Esophagus muscularis mucosa (tissue), 4 donors: ENCODE measurements around the gene SCNN1B. TPM values are rescaled to one million over a fixed set of nuclear protein-coding genes. Genes with fewer than 3 reads are reported as not detected.

Experiments used
- DNase-seq: peaks from one replicate; pipeline ENCODE4 v3.0.0-alpha.2; 2017; ENCODE audit errors: extremely low spot score
- H3K27ac ChIP-seq, 4 donors: fragments of 200-600 bp; sonication (generic); replicated peaks in 1 of 4; 1 replicate in 3 of 4; 2 replicates in 1 of 4; pipeline ENCODE4 v1.5.1; 2016 to 2019; ENCODE audit warnings: mild to moderate bottlenecking in 1 of 4
- H3K27me3 ChIP-seq, 4 donors: fragments of 200-600 bp; sonication (generic); one replicate each; pipeline versions ENCODE4 v1.5.1 to v1.6.0; 2016 to 2019
- H3K36me3 ChIP-seq, 4 donors: fragments of 200-600 bp; sonication (generic); one replicate each; pipeline ENCODE4 v1.5.1; 2016 to 2019
- H3K4me1 ChIP-seq, 4 donors: fragments of 200-600 bp; sonication (generic); one replicate each; pipeline ENCODE4 v1.5.1; 2016 to 2019
- H3K4me3 ChIP-seq, 4 donors: fragments of 200-600 bp; sonication (generic); 1 replicate in 2 of 4; 2 replicates in 2 of 4; pipeline ENCODE4 v1.5.1; 2016 to 2019; ENCODE audit warnings: mild to moderate bottlenecking in 4 of 4, moderate library complexity in 1 of 4
- H3K9me3 ChIP-seq, 4 donors: fragments of 200-600 bp; sonication (generic); 1 replicate in 3 of 4; 2 replicates in 1 of 4; pipeline ENCODE4 v1.5.1; 2016 to 2019
- EP300 ChIP-seq: sonication (generic); formaldehyde crosslinking; IDR thresholded peaks from one replicate; pipeline ENCODE4 v1.6.1; 2017; ENCODE audit warnings: antibody characterized with exemption
- POLR2A ChIP-seq: fragments of 450-650 bp; IDR thresholded peaks from one replicate; pipeline ENCODE4 v1.6.1; 2017; ENCODE audit warnings: antibody characterized with exemption, moderate library complexity, mild to moderate bottlenecking, low read depth
- POLR2AphosphoS5 ChIP-seq, 2 donors: sonication (generic); formaldehyde crosslinking; IDR thresholded peaks; one replicate each; pipeline ENCODE4 v1.6.1; 2017; ENCODE audit warnings: antibody characterized with exemption in 2 of 2
- WGBS: methylation state at CpG from one replicate; pipeline ENCODE4 v1.1.5; 2018; 5-methylcytosine and 5-hydroxymethylcytosine counted together
- intact Hi-C: fragments of 100-400 bp; cut with DNase I; formaldehyde crosslinking; loops from one replicate; pipeline ENCODE4 v1.15.1; 2023
- total RNA-seq, 4 donors: library from RNA; depleted of rRNA; stranded (reverse); fragments of >200 nt; gene quantifications; one replicate each; pipeline versions ENCODE4 v1.1.0 to v1.2.1, GENCODE V29; 2016
- TF ChIP-seq, protein P1 (sequence below), 3 experiments: fragments of 200-600 bp in 2 of 3; fragments of 450-650 bp in 1 of 3; sonication (generic) in 2 of 3; IDR thresholded peaks; one replicate each; pipeline ENCODE4 v1.5.1; 2017 to 2019; ENCODE audit warnings: antibody characterized with exemption in 3 of 3, mild to moderate bottlenecking in 2 of 3, moderate library complexity in 1 of 3

SCNN1B gene
- total RNA-seq, 4 donors from 2014 or later: 1.2 to 4.2 (median 4.0) TPM

DNA sequence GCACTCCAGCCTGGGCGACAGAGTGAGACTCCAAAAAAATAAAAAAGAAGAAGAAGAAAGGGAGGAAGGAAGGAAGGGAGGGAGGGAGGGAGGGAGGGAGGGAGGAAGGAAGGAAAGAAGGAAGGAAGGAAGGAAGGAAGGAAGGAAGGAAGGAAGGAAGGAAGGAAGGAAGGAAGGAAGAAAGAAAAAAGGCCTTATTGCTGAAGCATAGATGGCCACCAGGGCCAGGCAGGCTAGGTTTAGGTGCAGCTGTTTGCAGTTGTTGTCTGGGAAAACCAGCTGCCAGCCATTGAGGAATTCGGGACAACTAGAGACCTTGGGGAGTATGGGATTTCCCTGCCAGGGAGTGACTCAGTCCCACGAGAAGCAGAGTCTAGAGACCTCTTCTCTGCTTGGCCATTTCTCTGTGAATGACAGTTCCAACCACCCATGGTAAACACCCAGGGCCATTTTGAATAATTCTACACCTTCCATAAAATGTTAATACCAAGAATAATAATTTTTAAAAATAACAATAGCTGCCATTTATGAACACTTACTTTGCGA, 31.0 kb downstream of the SCNN1B start:
- WGBS: 67% methylated on average over 4 of the region's 4 CpGs
- no peak for DNase-seq
- H3K4me1 ChIP-seq: no peaks in the 10 kb centered on the region
- H3K27me3 ChIP-seq: peaks cover 0 to 22% (median 0%) of the 10 kb centered on the region in 4 donors
- H3K36me3 ChIP-seq: no peaks in the 10 kb centered on the region
- no peak overlapping the region for H3K27ac ChIP-seq
- TF ChIP-seq, protein P1, sequence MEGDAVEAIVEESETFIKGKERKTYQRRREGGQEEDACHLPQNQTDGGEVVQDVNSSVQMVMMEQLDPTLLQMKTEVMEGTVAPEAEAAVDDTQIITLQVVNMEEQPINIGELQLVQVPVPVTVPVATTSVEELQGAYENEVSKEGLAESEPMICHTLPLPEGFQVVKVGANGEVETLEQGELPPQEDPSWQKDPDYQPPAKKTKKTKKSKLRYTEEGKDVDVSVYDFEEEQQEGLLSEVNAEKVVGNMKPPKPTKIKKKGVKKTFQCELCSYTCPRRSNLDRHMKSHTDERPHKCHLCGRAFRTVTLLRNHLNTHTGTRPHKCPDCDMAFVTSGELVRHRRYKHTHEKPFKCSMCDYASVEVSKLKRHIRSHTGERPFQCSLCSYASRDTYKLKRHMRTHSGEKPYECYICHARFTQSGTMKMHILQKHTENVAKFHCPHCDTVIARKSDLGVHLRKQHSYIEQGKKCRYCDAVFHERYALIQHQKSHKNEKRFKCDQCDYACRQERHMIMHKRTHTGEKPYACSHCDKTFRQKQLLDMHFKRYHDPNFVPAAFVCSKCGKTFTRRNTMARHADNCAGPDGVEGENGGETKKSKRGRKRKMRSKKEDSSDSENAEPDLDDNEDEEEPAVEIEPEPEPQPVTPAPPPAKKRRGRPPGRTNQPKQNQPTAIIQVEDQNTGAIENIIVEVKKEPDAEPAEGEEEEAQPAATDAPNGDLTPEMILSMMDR (IDR thresholded peaks at IDR 0.05): no peak
- TF ChIP-seq POLR2AphosphoS5 (IDR thresholded peaks at IDR 0.05) (no peak), POLR2A (no peak), EP300 (no peak)
- no peak overlapping the region for H3K4me3 ChIP-seq
- intact Hi-C loops: no loop called here
- H3K9me3 ChIP-seq: no peaks in the 10 kb centered on the region

DNA sequence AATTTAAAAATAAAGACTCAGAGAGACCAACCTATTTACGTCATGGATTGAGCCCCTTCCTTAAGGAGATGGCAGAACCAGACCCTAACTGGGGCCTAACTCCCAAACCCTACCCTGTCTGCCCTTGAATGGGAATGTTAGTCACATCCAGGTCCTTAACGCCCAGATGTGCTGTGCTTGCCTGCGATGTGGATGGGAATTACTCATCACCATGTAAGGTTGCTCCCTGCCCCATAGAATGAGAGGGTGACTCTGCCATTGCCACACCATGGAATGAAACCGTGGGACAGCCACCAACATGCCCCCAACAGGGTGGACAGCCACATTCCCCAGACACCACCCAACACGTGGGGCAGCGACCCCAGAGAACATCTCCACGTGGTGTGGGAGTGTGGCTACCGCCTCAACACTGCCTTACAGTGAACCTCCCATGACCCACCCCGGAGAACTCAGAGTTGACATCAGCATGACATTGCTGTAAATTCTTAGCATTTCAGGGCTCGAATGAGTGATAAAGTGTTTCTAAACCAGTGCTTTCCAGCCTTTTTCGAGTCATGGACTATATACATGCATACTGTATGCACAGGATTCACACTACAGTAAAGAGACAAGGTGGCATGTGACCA, 31.8 kb downstream of the SCNN1B start:
- Histone ChIP-seq H3K27ac (no peak overlapping the region), H3K36me3 (no peaks in the 10 kb centered on the region), H3K27me3 (peaks cover 0 to 18% (median 0%) of the 10 kb centered on the region in 4 donors), H3K9me3 (no peaks in the 10 kb centered on the region), H3K4me3 (no peak overlapping the region), H3K4me1 (no peaks in the 10 kb centered on the region)
- TF ChIP-seq EP300: no peak
- no peak for TF ChIP-seq POLR2A
- TF ChIP-seq POLR2AphosphoS5 (IDR thresholded peaks at IDR 0.05): no peak
- TF ChIP-seq, protein P1 (IDR thresholded peaks at IDR 0.05): no peak
- WGBS: 83% methylated on average over 7 of the region's 11 CpGs
- no peak for DNase-seq
- intact Hi-C loops: no loop called here

DNA sequence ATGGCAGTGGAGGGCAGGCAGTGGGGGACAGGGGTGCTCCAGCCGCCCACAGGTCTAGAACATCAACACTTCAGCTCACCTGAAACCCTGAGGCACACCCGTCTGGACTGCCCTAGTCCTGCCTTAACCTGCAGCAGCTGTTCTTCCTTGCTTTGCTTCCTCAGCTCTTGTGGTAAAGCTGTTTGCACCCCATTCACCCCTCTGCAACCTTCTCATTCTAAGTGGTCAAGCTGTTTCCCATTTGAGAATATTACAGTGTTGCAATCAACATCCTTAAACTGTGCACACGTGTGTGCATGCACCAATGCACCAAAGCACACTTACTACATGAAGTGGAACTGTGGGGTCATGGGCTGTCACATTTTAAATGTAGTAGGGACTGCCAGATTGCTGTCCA, 32.4 kb downstream of the SCNN1B start:
- Histone ChIP-seq H3K9me3 (no peaks in the 10 kb centered on the region), H3K27me3 (peaks cover 0 to 18% (median 0%) of the 10 kb centered on the region in 4 donors), H3K27ac (no peak overlapping the region), H3K4me3 (no peak overlapping the region), H3K4me1 (no peaks in the 10 kb centered on the region), H3K36me3 (no peaks in the 10 kb centered on the region)
- no peak for TF ChIP-seq EP300
- TF ChIP-seq POLR2A: no peak
- TF ChIP-seq, protein P1 (IDR thresholded peaks at IDR 0.05): no peak
- TF ChIP-seq POLR2AphosphoS5 (IDR thresholded peaks at IDR 0.05): no peak
- no peak for DNase-seq
- intact Hi-C loops: no loop called here
- WGBS: 80% methylated on average over 3 of the region's 3 CpGs

DNA sequence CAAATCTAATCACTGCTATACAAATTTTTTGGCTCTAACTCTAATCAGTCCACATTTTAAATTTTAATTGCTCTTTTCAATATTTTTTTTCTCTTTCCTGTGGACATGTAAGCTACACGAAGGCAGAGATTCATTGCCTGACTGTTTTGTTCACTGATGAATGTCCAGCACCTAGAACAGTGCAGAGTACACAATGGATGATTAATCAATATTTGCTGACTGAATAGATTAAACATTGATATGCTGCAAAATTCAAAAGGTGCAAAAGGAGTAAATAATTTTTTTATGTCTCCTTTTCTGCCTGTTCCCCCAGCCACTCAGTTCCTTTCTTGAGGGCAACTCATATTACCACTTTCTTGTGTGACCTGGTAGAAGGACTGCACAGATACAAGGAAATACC, 32.8 kb downstream of the SCNN1B start:
- H3K27me3 ChIP-seq: peaks cover 0 to 18% (median 0%) of the 10 kb centered on the region in 4 donors
- no peaks in the 10 kb centered on the region for H3K9me3 ChIP-seq
- no peak overlapping the region for H3K27ac ChIP-seq
- TF ChIP-seq POLR2AphosphoS5 (IDR thresholded peaks at IDR 0.05) (no peak), POLR2A (no peak), EP300 (no peak)
- TF ChIP-seq, protein P1 (IDR thresholded peaks at IDR 0.05): no peak
- H3K36me3 ChIP-seq: no peaks in the 10 kb centered on the region
- WGBS: 44% methylated on average over 1 of the region's 1 CpG
- no peaks in the 10 kb centered on the region for H3K4me1 ChIP-seq
- intact Hi-C loops: no loop called here
- no peak for DNase-seq
- no peak overlapping the region for H3K4me3 ChIP-seq
